GM10248 (cell line): ENCODE measurements around the gene HOXD12.

Source experiments
- CTCF ChIA-PET: fragments of 300-600 bp; sonication (Branson Sonifier 250); formaldehyde crosslinking; extraction: SDS; loops from one replicate; lab custom pipeline; 2021; ENCODE audit warnings: antibody characterized with exemption; lab: Yijun Ruan, JAX
- POLR2A ChIA-PET: fragments of 350-650 bp; sonication (Branson Sonifier 250); formaldehyde crosslinking; extraction: SDS; loops from one replicate; lab custom pipeline; 2020; ENCODE audit warnings: antibody characterized with exemption; lab: Yijun Ruan, JAX
- DNase-seq: peaks from one replicate; pipeline ENCODE4 v3.0.0; 2012; ENCODE audit errors: extremely low spot score
- CTCF ChIP-seq: IDR thresholded peaks from 2 replicates; pipeline ENCODE4 v1.5.1; 2012; ENCODE audit warnings: mild to moderate bottlenecking, low read depth; ENCODE audit errors: extremely low read depth, missing control alignments, control extremely low read depth

HOXD12 gene

GRCh38 chr2:176089843-176090395 lies 9.7 kb upstream of the HOXD12 start:
- no peak for DNase-seq
- ChIA-PET POLR2A (no interaction called here), CTCF (interaction anchor here (1.3 to 2.5 kb wide), 3 partner anchors 7 to 574 kb away, joined by 3 to 32 read pairs (median 14); no protein-coding TSS in a partner anchor)
- no peak for TF ChIP-seq CTCF

GRCh38 chr2:176090862-176091261 lies 8.7 kb upstream of the HOXD12 start:
- POLR2A ChIA-PET: no interaction called here
- DNase-seq: no peak
- CTCF ChIA-PET: interaction anchor here (1.4 kb wide), 1 partner anchor 403 kb away, joined by 4 read pairs; no protein-coding TSS in a partner anchor
- no peak for TF ChIP-seq CTCF

- TF ChIP-seq CTCF: no peak
- ChIA-PET POLR2A (no interaction called here), CTCF (interaction anchor here (1.4 kb wide), 1 partner anchor 404 kb away, joined by 4 read pairs; no protein-coding TSS in a partner anchor)
- DNase-seq: no peak
These were observed 8.0 kb upstream of the HOXD12 start for GRCh38 chr2:176091329-176092258.

- TF ChIP-seq CTCF: no peak
- ChIA-PET POLR2A (no interaction called here), CTCF (interaction anchor here (0.6 to 1.4 kb wide), 2 partner anchors 9 to 404 kb away, joined by 3 to 4 read pairs; partner anchors contain the start of gene EVX2)
- DNase-seq: no peak
These were observed 7.1 kb upstream of the HOXD12 start, which contains the start of gene HOXD13 for GRCh38 chr2:176092270-176093144. TSS of gene HOXD13 (plus strand) at chr2:176092721. CDS start at chr2:176092891, 170 bp downstream.

- POLR2A ChIA-PET: no interaction called here
- CTCF ChIA-PET: interaction anchor here (0.6 to 6.0 kb wide), 4 partner anchors 10 to 405 kb away, joined by 3 to 96 read pairs (median 10); partner anchors contain the start of gene EVX2
- no peak for TF ChIP-seq CTCF
- DNase-seq: no peak
These were observed 6.3 kb upstream of the HOXD12 start for GRCh38 chr2:176093145-176093897.
